Measurements from ENCODE around the gene C12orf43.

Gene C12orf43

GRCh38 chr12:120959111-120959878 lies 57.0 kb downstream of the C12orf43 start:
- TF ChIP-seq CTCF (IDR thresholded peaks at IDR 0.05; ENCODE audit: insufficient read depth, low read length) (no peak), GABPA (IDR thresholded peaks at IDR 0.05; ENCODE audit: low read depth) (no peak), SPI1 (IDR thresholded peaks at IDR 0.05; ENCODE audit: borderline replicate concordance, low read depth) (no peak), POLR2AphosphoS5 (IDR thresholded peaks at IDR 0.05; ENCODE audit: low read depth) (no peak), REST (IDR thresholded peaks at IDR 0.05; ENCODE audit: insufficient replicate concordance, low read depth) (no peak)

GRCh38 chr12:120956579-120957300 lies 59.5 kb downstream of the C12orf43 start:
- Histone ChIP-seq H3K4me3 (replicated peaks; ENCODE audit: insufficient read depth, low read length) (no peak overlapping the region), H3K27ac (replicated peaks) (no peak overlapping the region), H3K27me3 (ENCODE audit: insufficient read depth, poor library complexity, severe bottlenecking) (no peaks in the 10 kb centered on the region)
- TF ChIP-seq POLR2AphosphoS5 (IDR thresholded peaks at IDR 0.05; ENCODE audit: low read depth) (no peak), REST (IDR thresholded peaks at IDR 0.05; ENCODE audit: insufficient replicate concordance, low read depth) (no peak), GABPA (IDR thresholded peaks at IDR 0.05; ENCODE audit: low read depth) (no peak)
- DNase-seq (ENCODE audit: low read depth in 1 of 2, low spot score in 1 of 2), result no peak

More at GRCh38 chr12:120959111-120959878, 57.0 kb downstream of the C12orf43 start:
- Histone ChIP-seq H3K27ac (replicated peaks) (no peak overlapping the region), H3K4me3 (replicated peaks; ENCODE audit: insufficient read depth, low read length) (no peak overlapping the region), H3K27me3 (ENCODE audit: insufficient read depth, poor library complexity, severe bottlenecking) (no peaks in the 10 kb centered on the region)
- DNase-seq (ENCODE audit: low read depth in 1 of 2, low spot score in 1 of 2), result no peak

GRCh38 chr12:120955232-120955631 lies 61.1 kb downstream of the C12orf43 start:
- DNase-seq (ENCODE audit: low read depth in 1 of 2, low spot score in 1 of 2), result no peak
- TF ChIP-seq SPI1 (IDR thresholded peaks at IDR 0.05; ENCODE audit: borderline replicate concordance, low read depth) (no peak), CTCF (IDR thresholded peaks at IDR 0.05; ENCODE audit: insufficient read depth, low read length) (no peak), GABPA (IDR thresholded peaks at IDR 0.05; ENCODE audit: low read depth) (no peak), REST (IDR thresholded peaks at IDR 0.05; ENCODE audit: insufficient replicate concordance, low read depth) (no peak), POLR2AphosphoS5 (IDR thresholded peaks at IDR 0.05; ENCODE audit: low read depth) (no peak)
- Histone ChIP-seq H3K4me3 (replicated peaks; ENCODE audit: insufficient read depth, low read length) (no peak overlapping the region), H3K27me3 (ENCODE audit: insufficient read depth, poor library complexity, severe bottlenecking) (no peaks in the 10 kb centered on the region), H3K27ac (replicated peaks) (no peak overlapping the region)

Measured in HL-60 (cell line).